Hematopoietic multipotent progenitor cell (in vitro differentiated cells): ENCODE results near the gene GPC6. TPM values are rescaled to one million over a fixed set of nuclear protein-coding genes. Genes with fewer than 3 reads are reported as not detected.

Experiments used
- DNase-seq, 3 donors: peaks; one replicate each; pipeline ENCODE4 v3.0.0-alpha.2; 2011 to 2015; ENCODE audit warnings: low read depth in 2 of 3, low spot score in 2 of 3
- total RNA-seq: library from RNA; depleted of rRNA; stranded (reverse); fragments of >200 nt; gene quantifications from one replicate; pipeline ENCODE4 v1.2.3, GENCODE V29; 2012

GPC6 gene
- total RNA-seq, 1 donor, result 0.54 TPM

DNA sequence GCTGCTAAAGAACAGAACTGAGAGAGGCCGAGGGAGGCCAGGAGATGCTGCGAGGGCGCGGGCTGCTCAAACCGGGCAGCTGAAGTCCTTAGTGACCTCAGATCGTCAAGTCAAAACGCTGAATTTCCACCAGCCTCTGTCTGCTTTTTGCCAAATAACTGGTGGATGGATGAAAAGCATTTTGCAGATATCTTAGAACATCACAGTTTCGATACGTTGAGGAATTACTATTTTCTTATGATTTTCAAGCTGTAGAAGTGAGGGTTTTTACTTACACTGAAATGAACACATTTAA, 2.0 kb downstream of the GPC6 start:
- no peak for DNase-seq

DNA sequence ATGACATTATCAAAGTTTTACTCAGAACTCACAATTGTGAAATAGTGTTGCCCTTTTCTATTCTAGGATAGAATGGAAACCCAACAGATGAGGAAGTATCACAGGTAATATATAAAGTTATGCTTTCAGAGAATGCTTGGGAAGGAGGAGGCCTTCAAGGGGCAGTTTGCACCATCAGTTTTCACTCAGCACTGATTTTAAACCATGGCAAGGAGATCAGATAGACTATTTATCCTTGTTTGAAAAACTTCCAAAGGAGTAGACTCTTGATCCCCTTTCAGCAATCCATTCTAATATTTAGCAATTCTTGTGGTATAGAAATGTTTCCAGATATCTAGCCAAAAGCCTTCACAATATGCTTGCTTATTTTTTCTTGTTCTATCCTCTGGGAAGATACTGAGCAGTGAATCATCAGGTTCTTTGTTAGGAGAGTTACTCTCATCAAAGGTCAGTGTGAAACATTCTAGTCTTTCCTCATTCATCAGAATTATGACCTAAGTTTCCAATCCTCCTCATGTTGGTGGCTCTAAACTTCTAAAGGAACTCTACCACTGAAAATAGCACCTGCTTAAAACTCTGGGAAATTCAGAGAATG, 3.8 kb downstream of the GPC6 start:
- no peak for DNase-seq

DNA sequence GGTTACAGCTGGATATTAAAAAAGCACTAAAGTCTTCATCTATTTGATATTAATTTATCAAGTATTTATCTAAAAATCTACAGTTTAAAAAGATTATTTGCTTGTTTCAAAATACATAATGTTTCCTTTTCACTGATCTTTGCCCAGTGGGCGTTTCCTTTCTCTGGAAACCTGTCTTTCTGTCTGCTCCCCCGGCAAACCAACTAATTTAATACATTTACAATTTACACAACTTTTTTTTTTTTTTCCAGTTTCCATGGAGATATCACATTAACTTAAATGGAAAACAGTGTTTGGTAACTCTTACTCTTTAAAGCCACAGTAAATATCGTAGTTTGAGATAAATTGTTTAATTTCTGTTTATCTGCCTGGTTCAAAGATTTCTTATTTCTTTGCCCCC, 5.3 kb downstream of the GPC6 start:
- DNase-seq, result no peak

DNA sequence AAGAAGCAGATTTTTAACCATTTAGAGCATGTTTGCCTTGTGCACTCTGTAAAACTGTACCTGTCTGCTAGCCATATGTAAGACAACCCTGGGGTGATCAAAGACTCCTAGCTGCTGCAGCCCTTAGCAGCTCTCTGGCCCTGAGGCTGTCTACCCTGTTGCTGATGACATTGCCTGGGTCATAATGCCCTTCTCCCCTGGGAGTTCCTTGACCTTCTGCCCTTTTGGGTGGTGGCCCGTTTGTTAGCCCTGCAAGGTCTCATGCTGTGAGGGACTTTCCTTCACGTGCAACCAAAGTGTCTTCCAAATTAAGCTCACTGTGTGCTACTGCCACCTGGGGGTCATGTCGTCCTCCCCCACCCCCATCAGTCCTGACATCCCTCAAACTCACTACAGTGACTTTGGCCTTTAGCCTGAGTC, 7.4 kb downstream of the GPC6 start:
- no peak for DNase-seq

DNA sequence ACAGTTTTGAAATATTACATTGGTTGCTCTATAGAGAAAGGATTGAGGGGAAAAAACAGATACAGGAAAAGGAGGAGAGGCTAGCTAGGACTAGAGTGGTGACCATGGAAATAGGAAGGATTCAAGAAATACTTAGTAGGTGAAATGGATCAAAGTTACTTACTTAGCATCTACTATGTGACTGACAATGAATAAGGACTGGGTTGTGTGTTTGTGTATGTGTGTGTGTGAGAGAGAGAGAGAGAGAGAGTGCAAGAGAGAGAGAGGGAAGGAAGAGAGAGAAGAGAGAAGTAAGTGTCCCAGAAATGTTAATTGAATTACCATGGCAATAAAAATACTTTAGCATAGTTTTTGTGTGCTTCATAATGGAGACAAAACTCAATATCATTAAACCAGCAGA, 7.9 kb downstream of the GPC6 start:
- no peak for DNase-seq

DNA sequence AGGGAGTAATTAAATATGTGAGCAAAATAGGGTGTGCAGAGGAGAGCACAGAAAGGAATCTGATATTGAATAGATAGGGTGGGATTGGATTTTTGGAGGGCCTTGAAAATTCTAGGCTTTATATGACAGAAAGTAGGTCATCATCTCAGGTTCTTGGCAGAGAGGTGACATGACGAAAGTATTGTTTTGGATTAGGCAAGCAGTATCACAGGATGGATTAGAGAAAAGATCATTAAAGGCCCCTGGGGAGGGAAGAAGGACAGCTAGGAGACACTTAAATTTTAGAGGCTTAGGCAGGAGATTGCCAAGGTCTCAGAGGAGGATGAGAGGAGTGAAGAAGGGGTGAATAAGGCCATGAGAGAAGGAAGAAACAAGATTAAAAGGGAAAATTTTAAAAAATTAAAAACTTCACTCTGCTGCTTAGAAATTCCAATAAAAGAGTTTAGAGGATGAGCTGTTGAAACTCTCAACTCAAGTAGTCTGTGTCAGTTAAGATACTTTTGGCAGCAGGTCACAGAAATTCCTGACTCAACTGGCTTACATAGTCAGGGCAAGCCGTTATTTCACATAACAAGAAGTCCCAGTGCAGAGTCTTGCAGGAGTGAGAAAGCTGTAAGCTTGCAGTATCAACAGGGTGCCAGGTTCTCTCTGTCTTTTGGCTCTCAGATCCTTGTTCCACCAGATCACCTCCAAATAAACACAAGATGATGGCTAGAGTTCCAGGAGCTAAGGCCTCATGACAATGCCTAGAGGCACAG, 8.8 kb downstream of the GPC6 start:
- no peak for DNase-seq

DNA sequence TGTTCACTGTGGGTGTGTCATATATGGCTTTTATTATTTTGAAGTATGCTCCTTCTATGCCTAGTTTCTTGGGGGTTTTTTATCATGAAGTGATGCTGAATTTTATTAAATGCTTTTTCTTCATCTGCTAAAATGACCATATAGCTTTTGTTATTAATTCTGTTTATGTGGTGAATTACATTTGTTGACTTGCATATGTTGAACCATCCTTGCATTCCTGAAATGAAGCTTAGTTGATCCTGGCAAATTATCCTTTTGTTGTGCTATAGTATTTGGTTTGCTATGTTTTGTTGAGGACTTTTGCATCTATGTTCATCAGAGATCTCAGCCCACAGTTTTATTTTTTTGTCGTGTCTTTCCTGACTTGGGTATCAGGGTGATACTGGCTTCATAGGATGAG, 12.1 kb downstream of the GPC6 start:
- DNase-seq, result no peak

DNA sequence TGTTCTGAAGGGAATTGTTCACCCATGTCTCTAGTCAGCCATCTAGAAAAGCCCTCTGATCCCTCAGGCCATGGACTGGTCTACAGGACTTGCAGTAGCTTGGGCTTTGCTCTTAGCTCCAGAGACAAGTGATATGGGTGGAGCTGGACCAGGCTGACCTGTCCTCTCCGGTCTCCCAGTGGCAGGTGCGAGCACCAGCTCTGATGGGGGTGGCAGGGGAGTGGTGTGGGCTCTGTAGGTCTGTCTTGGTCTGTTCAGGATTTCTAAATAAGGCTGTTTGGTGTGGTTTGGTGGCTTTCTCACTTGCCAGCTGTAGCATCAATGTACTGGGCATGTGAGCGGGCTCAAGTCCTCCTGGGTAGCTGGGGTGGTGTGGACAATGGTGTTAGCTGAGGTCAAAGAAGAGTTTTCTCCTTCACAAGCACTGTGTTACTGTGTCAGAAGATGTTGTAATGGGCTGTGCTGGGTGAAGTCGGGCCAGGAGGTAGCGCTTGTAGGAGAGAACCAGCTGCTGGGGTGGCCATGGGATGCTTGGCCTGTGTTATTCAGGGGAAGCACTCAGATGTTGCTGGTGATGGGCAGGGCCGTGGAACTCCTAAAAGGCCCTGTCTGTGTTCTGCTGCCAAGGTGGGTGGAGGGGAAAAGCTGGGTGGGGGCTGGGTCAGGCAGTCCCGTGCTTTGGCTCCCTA, 16.9 kb downstream of the GPC6 start:
- no peak for DNase-seq

DNA sequence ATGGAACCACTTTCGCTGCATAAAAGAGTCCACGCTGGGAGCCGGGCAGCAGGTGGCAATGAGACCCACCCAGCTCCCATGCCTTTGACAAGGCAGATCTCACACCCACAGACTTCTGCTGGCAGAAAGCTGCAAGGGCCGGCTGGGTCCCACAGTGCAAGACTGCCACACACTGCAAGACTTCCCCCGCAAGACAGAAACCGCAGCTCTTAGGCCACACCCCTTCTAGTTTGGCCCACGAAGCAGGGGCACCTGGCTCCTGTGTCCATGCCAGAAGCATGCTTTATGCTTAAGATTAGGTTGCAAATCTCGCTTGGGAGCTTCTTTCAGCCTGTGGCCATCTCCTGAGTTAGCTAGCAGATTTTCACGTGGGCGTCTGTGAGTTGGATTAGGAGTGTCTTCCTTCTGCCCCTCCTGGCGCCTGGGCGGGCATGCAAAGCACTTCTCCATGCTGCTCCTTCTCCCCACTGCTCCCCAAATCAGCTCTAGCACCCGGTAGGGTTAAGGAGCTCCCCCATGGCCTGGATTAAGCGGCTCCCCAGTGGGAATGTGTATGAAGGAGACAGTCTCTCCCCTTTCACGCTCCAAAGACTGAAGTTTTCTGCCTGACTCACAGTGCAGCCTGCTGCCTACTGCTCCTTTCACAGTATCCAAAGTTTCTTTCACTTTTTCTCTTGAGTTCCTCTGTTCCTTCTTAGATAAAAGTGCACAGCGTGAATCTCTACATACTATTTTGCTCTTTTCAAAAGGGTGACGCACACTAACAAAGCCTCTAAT, 17.7 kb downstream of the GPC6 start:
- DNase-seq, result peak in 1 of 3 donors; percentile 13

DNA sequence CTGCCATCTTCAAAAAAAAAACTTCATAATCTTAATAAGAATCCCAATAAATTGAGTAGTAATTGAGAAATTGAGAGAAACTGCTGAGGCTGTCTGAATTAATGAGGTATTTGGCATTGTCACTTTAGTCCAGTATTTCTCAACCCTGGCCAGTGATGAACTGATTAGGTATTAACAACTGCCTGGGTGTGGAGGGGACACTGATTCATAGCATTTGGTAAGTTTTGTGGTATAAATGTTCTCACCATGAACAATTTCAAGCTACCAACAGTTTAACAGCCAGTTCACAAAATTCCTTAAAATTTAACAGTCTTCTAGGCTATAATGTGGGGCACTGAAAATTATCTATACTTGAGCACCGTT, 18.3 kb downstream of the GPC6 start:
- no peak for DNase-seq

DNA sequence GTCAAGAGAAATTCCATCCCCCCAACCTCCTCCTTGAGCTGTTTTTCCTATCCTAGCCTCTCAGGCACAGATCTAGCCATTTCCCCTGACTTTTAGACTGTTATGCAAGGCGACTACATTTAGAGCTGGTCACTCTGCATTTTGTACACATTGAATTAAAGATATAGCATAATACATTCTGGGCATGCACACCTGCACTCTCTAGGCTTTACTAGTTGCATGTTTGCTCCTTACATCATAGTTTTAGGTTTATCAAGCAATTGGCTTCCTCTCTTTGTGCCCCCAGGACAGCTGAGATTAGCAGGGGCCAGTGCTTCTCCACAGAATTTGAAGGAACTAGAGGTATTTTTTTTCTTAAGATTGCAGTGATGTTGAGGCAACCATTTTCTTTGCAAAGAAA, 19.5 kb downstream of the GPC6 start:
- DNase-seq, result no peak

DNA sequence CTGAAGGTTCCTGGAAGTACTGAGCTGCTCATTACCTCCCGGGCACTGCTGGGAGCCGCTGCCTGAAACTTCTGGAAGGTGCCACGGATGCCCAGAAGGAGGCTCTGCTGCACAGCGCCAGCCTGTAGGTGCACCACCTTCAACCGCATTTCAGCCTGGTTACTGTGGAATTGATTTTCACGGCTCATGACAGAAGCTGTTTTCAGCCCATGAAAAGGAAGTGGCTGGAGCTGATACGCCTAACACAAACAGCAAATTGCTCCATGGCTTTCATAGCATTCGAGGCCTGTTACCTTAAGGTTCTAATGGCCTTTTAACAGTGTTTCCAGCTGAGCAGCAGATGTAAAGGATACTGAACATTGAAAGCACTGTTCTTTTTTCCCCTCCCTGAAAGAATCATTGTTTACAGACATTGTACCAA, 22.0 kb downstream of the GPC6 start:
- DNase-seq, result peak in 1 of 3 donors; percentile 18

DNA sequence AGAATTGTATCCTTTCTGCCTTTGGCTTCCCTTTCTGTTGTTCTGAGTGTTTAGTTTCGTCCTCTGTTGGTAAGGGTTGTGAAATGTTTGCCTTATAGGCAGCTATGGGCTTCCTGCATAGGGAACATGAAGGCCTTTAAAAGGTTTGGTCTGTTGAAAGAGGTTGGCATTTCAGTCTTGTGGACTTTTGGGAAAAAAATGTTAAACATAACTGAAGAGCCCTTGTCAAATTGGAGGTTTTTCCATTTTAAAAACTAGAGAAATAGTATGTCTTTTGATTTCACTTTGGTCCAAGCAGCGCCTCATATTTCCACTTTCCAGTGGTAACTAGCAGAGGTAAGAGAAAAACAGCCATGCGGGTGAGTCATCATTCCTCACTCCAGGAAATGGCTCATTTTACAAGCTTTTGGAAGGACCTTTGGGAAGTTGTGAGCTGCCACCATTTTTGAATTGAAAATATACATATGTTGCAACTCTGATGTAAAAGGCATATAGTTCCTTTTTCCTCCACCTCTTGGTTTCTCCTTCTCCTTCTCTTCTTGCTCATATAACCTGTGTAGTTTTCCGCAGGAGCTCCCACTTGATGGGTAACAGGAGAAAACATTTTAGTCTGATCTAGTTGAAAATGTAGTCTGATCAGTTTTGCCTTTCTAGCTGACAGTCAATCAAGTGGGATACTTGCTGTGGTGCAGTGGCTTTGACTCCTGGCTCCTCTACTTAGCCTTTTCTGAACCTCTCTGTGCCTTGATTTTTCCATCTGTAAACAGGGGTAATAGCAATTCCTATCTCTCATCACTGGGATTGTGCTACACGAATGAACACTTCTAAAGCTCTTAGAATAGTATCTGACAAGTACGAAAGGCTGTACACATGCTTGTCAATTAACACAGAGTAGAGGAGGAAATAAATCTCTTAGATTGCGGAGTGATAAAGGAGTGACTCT, 23.0 kb downstream of the GPC6 start:
- no peak for DNase-seq

DNA sequence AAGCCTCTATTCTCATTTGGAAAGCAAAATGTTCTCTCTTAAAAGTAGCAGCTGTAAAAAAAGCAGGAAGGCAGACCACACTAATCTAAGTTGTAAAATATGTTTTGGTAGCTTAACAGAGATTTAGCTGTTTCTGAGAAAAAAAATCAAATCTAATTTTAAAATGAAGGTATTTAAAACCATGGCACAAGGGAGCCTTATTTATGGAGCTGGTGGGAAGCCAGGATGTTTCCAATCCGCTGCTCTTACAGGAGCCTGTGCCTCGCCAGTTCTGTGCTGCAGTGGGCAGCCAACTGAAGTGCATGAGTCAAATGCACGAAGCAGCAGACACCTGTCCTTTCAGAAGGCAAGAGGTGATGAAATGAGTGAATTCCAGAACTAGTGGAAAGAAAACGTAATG, 28.2 kb downstream of the GPC6 start:
- no peak for DNase-seq

DNA sequence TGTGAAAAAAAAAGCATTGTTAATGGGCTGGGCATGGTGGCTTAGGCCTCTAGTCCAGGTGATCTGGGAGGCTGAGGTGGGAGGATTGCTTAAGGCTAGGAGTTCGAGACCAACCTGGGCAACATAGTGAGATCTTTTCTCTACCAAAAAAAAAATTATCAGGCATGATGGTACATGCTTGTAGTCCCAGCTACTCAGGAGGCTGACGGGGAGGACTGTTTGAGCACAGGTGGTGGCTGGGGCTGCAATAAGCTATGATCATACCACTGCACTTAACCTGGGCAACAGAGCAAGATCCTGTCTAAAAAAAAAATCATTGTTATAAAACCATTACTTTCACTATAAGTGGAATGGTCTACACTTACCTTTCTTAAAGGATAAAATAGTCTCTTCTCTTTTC, 30.4 kb downstream of the GPC6 start:
- no peak for DNase-seq

DNA sequence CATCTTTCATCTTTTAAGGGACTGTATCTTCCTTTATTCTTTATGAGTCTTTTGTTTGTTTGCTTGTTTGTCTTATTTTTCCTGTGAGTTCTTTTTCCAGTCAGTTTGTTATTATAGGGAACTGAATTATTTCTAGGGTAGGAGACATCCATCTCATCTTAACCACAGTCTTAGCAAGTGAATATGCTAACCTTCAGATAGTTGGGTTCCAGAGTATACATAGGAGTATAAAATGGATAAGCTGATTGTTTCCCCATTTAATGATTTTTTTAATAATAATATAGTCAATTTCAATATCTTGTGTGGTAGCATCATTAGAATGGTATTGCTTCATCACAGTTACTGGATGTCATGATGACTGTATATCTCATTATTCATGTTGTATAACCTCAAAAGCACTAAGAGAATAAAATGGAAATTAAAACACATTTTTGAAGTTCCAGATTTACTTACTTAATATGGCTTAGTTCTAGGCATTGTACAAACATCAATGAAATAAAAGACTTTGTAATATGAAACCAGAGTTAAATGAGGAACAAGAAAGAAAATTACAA, 33.0 kb downstream of the GPC6 start:
- DNase-seq, result no peak

DNA sequence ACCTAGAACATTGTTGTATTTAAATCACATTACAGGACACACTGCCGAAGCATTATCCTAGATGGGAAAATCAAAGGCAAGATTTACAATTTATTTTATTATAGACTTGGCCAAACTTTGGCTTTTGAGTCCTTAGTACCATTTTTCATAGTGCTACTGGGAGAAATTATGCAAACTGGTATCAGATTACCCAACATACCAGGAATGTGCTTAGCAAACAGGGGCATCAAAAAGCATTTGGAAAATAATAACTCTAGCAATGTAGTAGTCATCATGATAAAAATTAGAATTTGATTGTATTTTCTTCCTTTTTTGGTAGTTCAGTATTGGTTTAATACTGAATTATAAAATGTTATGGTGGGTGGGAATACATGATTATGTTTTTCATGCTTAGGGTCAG, 34.0 kb downstream of the GPC6 start:
- no peak for DNase-seq

DNA sequence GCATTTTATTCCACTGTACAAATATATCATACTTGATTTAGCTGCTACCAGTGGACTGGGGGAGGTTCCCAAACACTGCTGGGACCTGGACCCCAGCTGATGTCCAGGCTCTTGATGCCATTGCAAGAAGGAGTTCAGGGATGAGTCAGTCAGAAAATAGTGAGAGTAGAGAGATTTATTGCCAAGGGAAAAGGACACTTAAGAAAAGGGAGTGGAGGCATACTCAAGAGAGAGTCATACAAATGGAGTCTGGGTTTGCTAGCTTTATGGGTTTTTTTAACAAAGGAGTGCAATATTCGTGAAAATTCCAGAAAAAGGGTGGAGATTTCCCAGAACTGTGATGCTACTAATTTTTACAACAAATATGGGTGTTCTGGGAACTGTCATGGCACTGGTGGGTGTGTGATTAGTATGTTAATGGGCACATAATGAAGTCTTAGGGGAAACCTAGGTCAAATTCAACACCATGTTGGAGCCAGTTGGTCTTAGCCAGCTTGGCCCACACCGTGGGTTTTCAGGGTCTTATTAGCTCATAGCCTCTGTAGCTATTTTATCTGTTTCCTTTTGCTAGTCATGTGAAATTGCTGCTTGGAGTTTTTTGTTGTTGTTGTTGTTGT, 36.2 kb downstream of the GPC6 start:
- no peak for DNase-seq

DNA sequence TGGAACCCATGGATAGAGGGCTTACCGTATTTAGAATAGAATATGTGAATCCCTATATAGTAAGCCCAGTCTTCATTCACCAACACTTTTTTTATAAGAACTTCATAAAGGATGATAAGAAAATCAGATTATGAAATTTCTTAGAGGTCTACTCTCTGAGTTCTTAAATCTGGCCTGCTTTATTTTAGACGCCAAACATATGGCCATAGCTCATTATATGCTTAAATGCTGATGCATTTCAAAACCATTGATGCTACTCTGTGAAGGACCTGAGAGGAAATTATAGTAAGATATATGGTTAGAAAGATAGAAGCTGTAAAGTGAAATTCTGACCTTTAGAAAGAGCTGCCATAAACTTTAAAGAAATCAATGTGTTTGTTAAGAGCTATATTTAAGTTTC, 38.3 kb downstream of the GPC6 start:
- DNase-seq, result no peak

DNA sequence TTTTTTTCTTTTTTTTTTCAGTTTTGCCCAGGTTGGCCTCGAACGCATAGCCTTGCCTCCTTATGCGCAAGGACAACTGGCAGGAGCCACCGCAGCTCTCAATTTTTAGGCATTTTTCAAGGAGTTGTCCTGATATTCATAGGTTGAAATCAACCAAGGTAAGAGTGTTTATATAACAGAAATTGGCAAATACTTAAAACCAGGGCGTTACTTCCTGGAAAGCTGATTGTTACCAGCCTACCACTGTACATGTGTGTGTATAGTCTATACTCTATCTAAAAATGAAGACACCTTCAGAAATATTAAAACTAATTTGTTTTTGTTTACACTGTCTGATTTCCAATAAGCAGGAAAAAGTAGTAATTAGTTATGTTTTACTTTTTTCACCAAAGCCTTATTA, 39.2 kb downstream of the GPC6 start:
- DNase-seq, result no peak
